HepG2 (cell line): ENCODE data around the gene CABLES1.
A peak's percentile ranks its signal among the peaks of the same experiment; 100 is the strongest.

Experiments
- FOXK2 ChIP-seq: fragments of 450-650 bp; IDR thresholded peaks from 2 replicates; pipeline ENCODE4 v1.6.1; 2016
- HNF4A ChIP-seq: sonication (generic); formaldehyde crosslinking; IDR thresholded peaks from 2 replicates; pipeline ENCODE4 v1.4.0; 2020; ENCODE audit warnings: missing genetic modification reagents
- MAFK ChIP-seq, 2 experiments: IDR thresholded peaks in 1 of 2; conservative IDR thresholded peaks in 1 of 2; 2 replicates each; pipeline ENCODE4 v1.6.1; 2011; ENCODE audit warnings: improper control_type of control experiment in 2 of 2, low read length in 2 of 2
- MATR3 ChIP-seq: sonication (generic); formaldehyde crosslinking; IDR thresholded peaks from 2 replicates; pipeline ENCODE4 v1.4.0; 2020; ENCODE audit warnings: missing genetic modification reagents
- RFX5 ChIP-seq: IDR thresholded peaks from 2 replicates; pipeline ENCODE4 v1.6.1; 2011; ENCODE audit warnings: low read depth, low read length, improper control_type of control experiment
- SCMH1 ChIP-seq: sonication (generic); formaldehyde crosslinking; IDR thresholded peaks from 2 replicates; pipeline ENCODE4 v1.9.0; 2021; ENCODE audit warnings: missing genetic modification reagents, mild to moderate bottlenecking, borderline replicate concordance
- SMAD1 ChIP-seq: sonication (generic); formaldehyde crosslinking; IDR thresholded peaks from 2 replicates; pipeline ENCODE4 v1.4.0; 2020; ENCODE audit warnings: missing genetic modification reagents, low read depth, mild to moderate bottlenecking, borderline replicate concordance
- TARDBP ChIP-seq: sonication (generic); formaldehyde crosslinking; IDR thresholded peaks from 2 replicates; pipeline ENCODE4 v1.8.0; 2022; ENCODE audit warnings: mild to moderate bottlenecking, missing genetic modification reagents
- TF ChIP-seq, protein P1 (sequence below): sonication (generic); formaldehyde crosslinking; IDR thresholded peaks from 2 replicates; pipeline ENCODE4 v1.9.0; 2022; ENCODE audit warnings: low read depth, missing genetic modification reagents
- TF ChIP-seq, protein P2 (sequence below): sonication (generic); formaldehyde crosslinking; IDR thresholded peaks from 2 replicates; pipeline ENCODE4 v1.5.1; 2020; ENCODE audit warnings: mild to moderate bottlenecking, missing genetic modification reagents, moderate library complexity

DNA sequence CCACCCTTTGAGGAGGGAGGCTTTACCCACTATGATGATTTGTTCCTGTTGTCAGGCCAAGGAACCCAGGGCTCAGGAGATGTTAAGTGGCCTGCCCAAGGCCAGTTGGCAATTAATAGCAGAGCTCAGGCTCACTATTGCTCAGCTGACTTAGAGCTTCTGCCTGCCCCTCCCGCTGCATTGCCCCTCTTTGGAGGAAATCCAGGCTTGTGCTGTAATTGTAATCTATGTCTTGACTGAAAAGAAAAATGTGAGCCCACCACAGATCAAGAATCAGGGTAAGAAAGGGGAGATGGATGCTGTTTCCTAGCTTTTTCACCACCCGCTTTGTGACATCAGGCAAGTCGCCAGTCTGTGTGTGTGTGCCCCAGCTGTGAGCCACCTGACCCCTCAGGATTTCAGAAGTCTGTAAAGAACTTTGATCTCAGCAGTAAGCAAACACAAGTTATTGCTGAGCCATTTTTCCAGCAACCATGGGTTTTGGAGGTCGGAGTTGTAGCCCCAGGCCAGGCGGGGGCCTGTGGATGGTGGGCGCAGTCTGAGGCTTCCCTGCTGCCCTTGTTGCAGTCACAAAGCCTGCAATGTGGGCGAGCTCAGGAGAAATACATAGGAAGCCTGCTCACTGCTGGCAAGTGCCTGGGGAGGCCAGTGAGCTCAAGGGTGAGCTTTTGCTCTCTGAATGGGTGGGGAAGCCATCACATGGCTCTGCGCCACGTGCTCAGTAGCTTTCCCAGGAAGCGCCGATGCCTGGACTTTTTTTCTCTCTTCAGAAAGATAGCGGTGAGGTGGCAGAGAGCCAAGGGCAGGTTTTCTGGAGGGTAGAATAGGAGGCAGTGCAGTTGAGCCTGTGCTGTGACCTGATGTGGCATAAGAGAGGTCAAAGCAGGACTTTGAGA is 6.1 kb downstream of the CABLES1 start:
- TF ChIP-seq, protein P1, sequence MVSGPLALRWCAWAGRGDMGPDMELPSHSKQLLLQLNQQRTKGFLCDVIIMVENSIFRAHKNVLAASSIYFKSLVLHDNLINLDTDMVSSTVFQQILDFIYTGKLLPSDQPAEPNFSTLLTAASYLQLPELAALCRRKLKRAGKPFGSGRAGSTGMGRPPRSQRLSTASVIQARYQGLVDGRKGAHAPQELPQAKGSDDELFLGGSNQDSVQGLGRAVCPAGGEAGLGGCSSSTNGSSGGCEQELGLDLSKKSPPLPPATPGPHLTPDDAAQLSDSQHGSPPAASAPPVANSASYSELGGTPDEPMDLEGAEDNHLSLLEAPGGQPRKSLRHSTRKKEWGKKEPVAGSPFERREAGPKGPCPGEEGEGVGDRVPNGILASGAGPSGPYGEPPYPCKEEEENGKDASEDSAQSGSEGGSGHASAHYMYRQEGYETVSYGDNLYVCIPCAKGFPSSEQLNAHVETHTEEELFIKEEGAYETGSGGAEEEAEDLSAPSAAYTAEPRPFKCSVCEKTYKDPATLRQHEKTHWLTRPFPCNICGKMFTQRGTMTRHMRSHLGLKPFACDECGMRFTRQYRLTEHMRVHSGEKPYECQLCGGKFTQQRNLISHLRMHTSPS: peak; percentile 76
- TF ChIP-seq HNF4A (peak; percentile 90), SMAD1 (CRISPR knock-in tag) (no peak), RFX5 (no peak), TARDBP (no peak; the same call in 1 of the 2 replicates), SCMH1 (CRISPR knock-in tag) (no peak), FOXK2 (0 out of 2 replicates have a peak, but pooled peaks have one; percentile 10), MAFK (conservative IDR thresholded peaks at IDR 0.05 in 1 of 2, IDR thresholded peaks at IDR 0.05 in 1 of 2; ENCODE audit: low read length in 2 of 2) (peak; percentile 49 to 57; a peak in 3 of 4 replicates), MATR3 (CRISPR knock-in tag) (no peak)
- TF ChIP-seq, protein P2, sequence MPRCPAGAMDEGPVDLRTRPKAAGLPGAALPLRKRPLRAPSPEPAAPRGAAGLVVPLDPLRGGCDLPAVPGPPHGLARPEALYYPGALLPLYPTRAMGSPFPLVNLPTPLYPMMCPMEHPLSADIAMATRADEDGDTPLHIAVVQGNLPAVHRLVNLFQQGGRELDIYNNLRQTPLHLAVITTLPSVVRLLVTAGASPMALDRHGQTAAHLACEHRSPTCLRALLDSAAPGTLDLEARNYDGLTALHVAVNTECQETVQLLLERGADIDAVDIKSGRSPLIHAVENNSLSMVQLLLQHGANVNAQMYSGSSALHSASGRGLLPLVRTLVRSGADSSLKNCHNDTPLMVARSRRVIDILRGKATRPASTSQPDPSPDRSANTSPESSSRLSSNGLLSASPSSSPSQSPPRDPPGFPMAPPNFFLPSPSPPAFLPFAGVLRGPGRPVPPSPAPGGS (CRISPR knock-in tag): peak; percentile 88; the same call in 1 of the 2 replicates
